Mesendoderm (in vitro differentiated cells): Measurements from ENCODE around the gene CHRND.

ENCODE experiments used
- DNase-seq: peaks from one replicate; pipeline ENCODE4 v3.0.0; 2013
- H2AK5ac ChIP-seq: 2 replicates; pipeline ENCODE4 v1.6.1; 2013; ENCODE audit warnings: low read length, inconsistent platforms
- H2BK120ac ChIP-seq: 2 replicates; pipeline ENCODE4 v1.6.1; 2013; ENCODE audit warnings: low read depth, mild to moderate bottlenecking, low read length, moderate library complexity, mixed read lengths
- H2BK15ac ChIP-seq: replicated peaks from 2 replicates; pipeline ENCODE4 v1.6.1; 2013; ENCODE audit warnings: low read depth, mild to moderate bottlenecking, moderate library complexity
- H2BK5ac ChIP-seq: 2 replicates; pipeline ENCODE4 v1.6.1; 2013; ENCODE audit warnings: low read length, inconsistent platforms
- H3K18ac ChIP-seq: 2 replicates; pipeline ENCODE4 v1.6.1; 2013; ENCODE audit warnings: mild to moderate bottlenecking, low read length, mixed read lengths
- H3K23ac ChIP-seq: one replicate; pipeline ENCODE4 v1.6.1; 2013; ENCODE audit warnings: low read length
- H3K27ac ChIP-seq: 2 replicates; pipeline ENCODE4 v1.5.1; 2013; ENCODE audit warnings: low read depth, mild to moderate bottlenecking, inconsistent platforms, low read length, moderate library complexity
- H3K27me3 ChIP-seq: 2 replicates; pipeline ENCODE4 v1.6.1; 2013; ENCODE audit warnings: low read length, control low read depth, mild to moderate bottlenecking, inconsistent platforms; ENCODE audit not compliant: insufficient read depth, poor library complexity
- H3K36me3 ChIP-seq: 2 replicates; pipeline ENCODE4 v1.6.1; 2013; ENCODE audit warnings: low read length, inconsistent platforms; ENCODE audit not compliant: control insufficient read depth, insufficient read depth
- H3K4ac ChIP-seq: one replicate; pipeline ENCODE4 v1.6.1; 2013; ENCODE audit warnings: low read depth, mild to moderate bottlenecking, low read length, moderate library complexity
- H3K4me1 ChIP-seq: 2 replicates; pipeline ENCODE4 v1.6.1; 2013; ENCODE audit warnings: low read depth, low read length, inconsistent platforms; ENCODE audit not compliant: control insufficient read depth
- H3K4me2 ChIP-seq: 2 replicates; pipeline ENCODE4 v1.6.1; 2013; ENCODE audit warnings: low read length
- H3K4me3 ChIP-seq: 2 replicates; pipeline ENCODE4 v1.5.1; 2013; ENCODE audit warnings: mild to moderate bottlenecking, low read length
- H3K56ac ChIP-seq: one replicate; pipeline ENCODE4 v1.6.1; 2013; ENCODE audit warnings: low read length
- H3K79me1 ChIP-seq: 2 replicates; pipeline ENCODE4 v1.6.1; 2013; ENCODE audit warnings: low read length, inconsistent platforms
- H3K79me2 ChIP-seq: 2 replicates; pipeline ENCODE4 v1.6.1; 2013; ENCODE audit warnings: mild to moderate bottlenecking, low read length; ENCODE audit not compliant: control insufficient read depth, insufficient read depth
- H3K9ac ChIP-seq: 2 replicates; pipeline ENCODE4 v1.6.1; 2013; ENCODE audit warnings: low read length, inconsistent platforms
- H4K5ac ChIP-seq: one replicate; pipeline ENCODE4 v1.6.1; 2013; ENCODE audit warnings: low read length
- H4K8ac ChIP-seq: one replicate; pipeline ENCODE4 v1.6.1; 2013; ENCODE audit warnings: low read depth, mild to moderate bottlenecking, control low read depth, low read length, moderate library complexity
- WGBS: extraction: QIAGEN DNeasy Blood & Tissue Kit; methylation state at CpG from one replicate; pipeline ENCODE4 v1.1.7; 2013; ENCODE audit warnings: low lambda C conversion rate, missing lambda C conversion rate; ENCODE audit not compliant: insufficient coverage; ENCODE audit errors: extremely low coverage; 5-methylcytosine and 5-hydroxymethylcytosine counted together

The CHRND gene

GRCh38 chr2:232543491-232543890, 17.5 kb downstream of the CHRND start:
- H3K27me3 ChIP-seq, result no peaks in the 10 kb centered on the region
- no peaks in the 10 kb centered on the region for H3K4me1 ChIP-seq
- no CpG with 5 or more reads among the region's 14 CpGs for WGBS
- H4K8ac ChIP-seq, result no peak overlapping the region
- H3K36me3 ChIP-seq, result no peaks in the 10 kb centered on the region
- no peak overlapping the region for H3K4me3 ChIP-seq
- H2BK5ac ChIP-seq, result no peak overlapping the region
- no peak for DNase-seq
- no peak overlapping the region for H3K27ac ChIP-seq
- H2BK120ac ChIP-seq, result no peak overlapping the region
- no peak overlapping the region for H3K56ac ChIP-seq
- H3K4ac ChIP-seq, result no peak overlapping the region
- no peak overlapping the region for H3K23ac ChIP-seq
- H3K79me2 ChIP-seq, result no peaks in the 10 kb centered on the region
- H2AK5ac ChIP-seq, result no peak overlapping the region
- no peak overlapping the region for H3K18ac ChIP-seq
- no peak overlapping the region for H3K9ac ChIP-seq
- H2BK15ac ChIP-seq, result no peak overlapping the region
- H4K5ac ChIP-seq, result no peak overlapping the region
- H3K79me1 ChIP-seq, result peaks cover 6% of the 10 kb centered on the region
- no peak overlapping the region for H3K4me2 ChIP-seq

GRCh38 chr2:232543928-232544631, 18.1 kb downstream of the CHRND start:
- no peaks in the 10 kb centered on the region for H3K27me3 ChIP-seq
- H3K79me2 ChIP-seq, result no peaks in the 10 kb centered on the region
- no peak overlapping the region for H3K9ac ChIP-seq
- no peak overlapping the region for H3K4me3 ChIP-seq
- H2BK5ac ChIP-seq, result no peak overlapping the region
- H3K36me3 ChIP-seq, result no peaks in the 10 kb centered on the region
- no peak overlapping the region for H2AK5ac ChIP-seq
- H2BK120ac ChIP-seq, result no peak overlapping the region
- no peaks in the 10 kb centered on the region for H3K4me1 ChIP-seq
- H3K18ac ChIP-seq, result no peak overlapping the region
- H3K79me1 ChIP-seq, result peaks cover 6% of the 10 kb centered on the region
- no peak overlapping the region for H3K27ac ChIP-seq
- DNase-seq, result no peak
- no peak overlapping the region for H3K4me2 ChIP-seq
- H4K8ac ChIP-seq, result no peak overlapping the region
- H3K23ac ChIP-seq, result no peak overlapping the region
- no peak overlapping the region for H4K5ac ChIP-seq
- H2BK15ac ChIP-seq, result no peak overlapping the region
- no CpG with 5 or more reads among the region's 19 CpGs for WGBS
- H3K56ac ChIP-seq, result no peak overlapping the region
- no peak overlapping the region for H3K4ac ChIP-seq

GRCh38 chr2:232544674-232545073, 18.7 kb downstream of the CHRND start:
- H3K4me2 ChIP-seq, result no peak overlapping the region
- H3K27me3 ChIP-seq, result no peaks in the 10 kb centered on the region
- no peak overlapping the region for H3K4ac ChIP-seq
- H3K56ac ChIP-seq, result no peak overlapping the region
- H3K18ac ChIP-seq, result no peak overlapping the region
- no peaks in the 10 kb centered on the region for H3K4me1 ChIP-seq
- no peak overlapping the region for H3K27ac ChIP-seq
- no peak overlapping the region for H4K5ac ChIP-seq
- H3K79me2 ChIP-seq, result no peaks in the 10 kb centered on the region
- no peak overlapping the region for H3K4me3 ChIP-seq
- peaks cover 6% of the 10 kb centered on the region for H3K79me1 ChIP-seq
- no peak overlapping the region for H3K9ac ChIP-seq
- no CpG with 5 or more reads among the region's 6 CpGs for WGBS
- H2BK5ac ChIP-seq, result no peak overlapping the region
- H2BK15ac ChIP-seq, result no peak overlapping the region
- H3K36me3 ChIP-seq, result no peaks in the 10 kb centered on the region
- H3K23ac ChIP-seq, result no peak overlapping the region
- DNase-seq, result no peak
- no peak overlapping the region for H2BK120ac ChIP-seq
- no peak overlapping the region for H2AK5ac ChIP-seq
- no peak overlapping the region for H4K8ac ChIP-seq

GRCh38 chr2:232545511-232546375, 19.8 kb downstream of the CHRND start:
- Histone ChIP-seq H2BK15ac (no peak overlapping the region), H3K4me3 (no peak overlapping the region), H3K79me2 (no peaks in the 10 kb centered on the region), H3K27ac (no peak overlapping the region), H3K79me1 (peaks cover 6% of the 10 kb centered on the region), H3K4me2 (no peak overlapping the region), H2AK5ac (no peak overlapping the region), H4K5ac (no peak overlapping the region), H2BK120ac (no peak overlapping the region), H3K18ac (no peak overlapping the region), H2BK5ac (no peak overlapping the region), H3K36me3 (no peaks in the 10 kb centered on the region), H3K23ac (no peak overlapping the region), H3K9ac (no peak overlapping the region), H3K4ac (no peak overlapping the region), H4K8ac (no peak overlapping the region), H3K4me1 (no peaks in the 10 kb centered on the region), H3K56ac (no peak overlapping the region), H3K27me3 (no peaks in the 10 kb centered on the region)
- no CpG with 5 or more reads among the region's 17 CpGs for WGBS
- no peak for DNase-seq

- Histone ChIP-seq H2AK5ac (no peak overlapping the region), H4K5ac (no peak overlapping the region), H2BK5ac (no peak overlapping the region), H3K18ac (no peak overlapping the region), H3K36me3 (no peaks in the 10 kb centered on the region), H2BK15ac (no peak overlapping the region), H3K4ac (no peak overlapping the region), H3K79me1 (peaks cover 16% of the 10 kb centered on the region), H3K27me3 (no peaks in the 10 kb centered on the region), H3K4me2 (no peak overlapping the region), H3K27ac (no peak overlapping the region), H4K8ac (no peak overlapping the region), H2BK120ac (no peak overlapping the region), H3K23ac (no peak overlapping the region), H3K4me3 (no peak overlapping the region), H3K4me1 (peaks cover 4% of the 10 kb centered on the region), H3K9ac (no peak overlapping the region), H3K79me2 (peaks cover 15% of the 10 kb centered on the region), H3K56ac (no peak overlapping the region)
- WGBS, result no CpG with 5 or more reads among the region's 6 CpGs
- no peak for DNase-seq
Measured at GRCh38 chr2:232547991-232548390, 22.0 kb downstream of the CHRND start.
